Renal pelvis (tissue), 4 donors: Measurements from ENCODE around the gene NPAS2. TPM values are rescaled to one million over a fixed set of nuclear protein-coding genes. Genes with fewer than 3 reads are reported as not detected.
A peak's percentile ranks its signal among the peaks of the same experiment; 100 is the strongest.

Experiments
- DNase-seq: peaks from one replicate; pipeline ENCODE4 v3.0.0-alpha.2; 2013
- polyA plus RNA-seq, 3 donors: library from polyadenylated mRNA; unstranded; fragments of 120-200 nt; gene quantifications; one replicate each; pipeline ENCODE4 v1.2.1, GENCODE V29; 2013; ENCODE audit not compliant: insufficient read length in 3 of 3

NPAS2 gene
- polyA plus RNA-seq, 3 donors: 13.0 to 19.3 (median 14.7) TPM

- no peak for DNase-seq
Observed at GRCh38 chr2:100903534-100904258, 83.8 kb downstream of the NPAS2 start.

GRCh38 chr2:100905132-100905805 is 85.3 kb downstream of the NPAS2 start:
- DNase-seq: no peak

- DNase-seq: no peak
Observed at GRCh38 chr2:100906131-100906530, 86.2 kb downstream of the NPAS2 start.

GRCh38 chr2:100906679-100907078 is 86.7 kb downstream of the NPAS2 start:
- DNase-seq: no peak

GRCh38 chr2:100907832-100908231 is 87.9 kb downstream of the NPAS2 start:
- no peak for DNase-seq

DNA sequence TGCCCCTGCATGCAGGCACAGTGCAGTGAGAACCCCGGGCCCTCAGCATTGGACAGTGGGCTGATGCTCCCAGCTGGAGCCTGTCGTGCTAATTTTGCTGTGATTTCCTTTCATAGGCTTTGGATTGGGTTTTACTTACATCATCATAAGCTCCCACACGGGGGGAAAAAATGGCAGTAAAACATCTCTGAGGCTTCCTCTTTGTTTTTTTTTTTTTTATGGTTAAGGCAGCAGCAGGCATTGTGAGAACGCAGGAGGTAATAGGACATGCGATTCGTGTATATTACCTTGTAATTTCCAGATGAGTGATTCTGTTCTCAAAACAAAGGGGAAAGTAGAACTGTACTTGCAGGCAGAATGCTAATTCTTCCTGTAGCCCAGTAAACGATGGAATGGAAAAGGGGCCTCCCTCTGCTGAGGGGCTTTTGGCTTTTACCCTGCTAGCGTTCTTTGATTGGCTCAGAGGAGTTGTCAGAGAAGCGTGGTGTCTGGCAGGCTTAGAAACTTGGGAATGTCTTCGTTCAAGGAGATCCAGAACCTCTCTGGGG is 89.7 kb downstream of the NPAS2 start:
- DNase-seq: peak; percentile 49

DNA sequence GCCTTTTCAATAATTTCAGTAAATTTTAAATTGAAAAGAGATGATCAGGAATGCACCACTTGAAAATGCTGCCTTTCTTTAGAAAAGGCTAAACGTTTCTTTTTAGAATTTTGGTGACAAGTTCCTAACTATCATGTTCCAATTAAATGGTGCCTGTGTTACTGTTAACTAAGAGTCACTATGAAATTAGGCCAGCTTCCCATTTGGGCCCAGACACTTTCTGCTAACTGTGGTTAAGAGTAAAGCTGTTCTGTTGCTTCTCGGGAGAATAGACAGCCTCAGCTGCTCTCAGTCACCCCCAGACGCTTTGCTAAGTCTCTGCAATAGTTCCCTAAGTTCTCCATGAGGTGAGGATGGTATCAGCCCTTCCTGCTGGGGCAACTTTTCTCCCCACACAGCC is 90.2 kb downstream of the NPAS2 start:
- no peak for DNase-seq

DNA sequence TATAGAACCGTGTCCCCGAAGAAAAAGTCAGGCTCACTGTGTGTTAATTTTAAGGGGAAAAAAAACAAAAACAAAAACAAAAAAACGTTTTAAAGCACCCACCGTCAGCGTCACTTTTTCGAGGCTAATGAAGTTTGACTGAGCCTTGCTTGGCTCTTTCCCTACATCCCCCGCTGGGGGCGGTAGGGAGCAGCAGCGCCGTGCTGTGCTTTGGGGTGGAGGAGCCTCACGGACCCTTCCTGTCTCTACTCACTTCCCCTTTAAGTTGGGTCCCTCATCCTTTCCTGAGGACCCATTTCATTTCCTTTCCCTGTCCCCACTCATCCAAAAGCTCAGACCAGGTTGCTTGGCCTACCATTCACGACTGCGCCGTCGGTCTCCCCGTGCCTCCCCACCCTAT is 99.4 kb downstream of the NPAS2 start:
- no peak for DNase-seq

DNA sequence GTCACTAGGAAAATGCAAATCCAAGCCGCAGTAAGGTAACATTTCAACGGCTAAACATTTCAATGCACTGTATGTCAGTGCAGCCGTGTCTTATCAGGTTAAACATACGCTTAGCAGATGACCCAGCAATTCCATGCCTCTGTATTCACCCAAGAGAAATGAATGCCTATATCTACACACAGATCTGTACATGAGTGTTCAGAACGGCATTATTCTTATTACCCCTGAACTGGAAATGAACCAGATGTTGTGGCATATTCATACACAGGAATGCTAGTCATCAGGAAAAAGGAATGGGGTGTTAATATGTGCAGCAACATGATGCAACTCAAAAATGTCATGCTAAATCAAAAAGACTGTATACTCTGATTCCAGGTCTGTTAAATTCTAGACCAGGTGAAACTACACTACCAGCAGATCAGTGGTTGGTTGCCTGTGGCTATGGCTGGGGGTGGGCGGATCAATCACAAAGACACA is 101.8 kb downstream of the NPAS2 start:
- DNase-seq: no peak

GRCh38 chr2:100923461-100924060 is 103.6 kb downstream of the NPAS2 start:
- DNase-seq: no peak

DNA sequence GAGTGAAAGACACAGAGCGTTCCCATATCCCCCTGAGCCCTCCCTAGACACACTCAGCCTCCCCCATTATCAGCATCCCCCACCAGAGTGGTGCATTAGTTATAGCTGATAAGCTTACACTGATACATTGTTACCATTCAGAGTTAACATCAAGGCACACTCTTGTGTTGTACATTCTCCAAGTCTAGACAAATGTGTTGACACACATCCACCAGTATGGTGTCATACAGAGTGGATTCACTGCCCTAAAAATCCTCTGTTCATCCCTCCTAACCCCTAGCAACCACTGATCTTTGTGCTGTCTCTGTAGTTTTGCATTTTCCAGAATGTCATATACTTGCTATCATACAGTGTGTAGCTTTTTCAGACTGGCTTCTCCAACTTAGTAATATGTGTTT is 104.2 kb downstream of the NPAS2 start:
- no peak for DNase-seq

- DNase-seq: no peak
Observed at GRCh38 chr2:100924520-100925451, 104.8 kb downstream of the NPAS2 start.

GRCh38 chr2:100928235-100928634 is 108.3 kb downstream of the NPAS2 start:
- DNase-seq: no peak

DNA sequence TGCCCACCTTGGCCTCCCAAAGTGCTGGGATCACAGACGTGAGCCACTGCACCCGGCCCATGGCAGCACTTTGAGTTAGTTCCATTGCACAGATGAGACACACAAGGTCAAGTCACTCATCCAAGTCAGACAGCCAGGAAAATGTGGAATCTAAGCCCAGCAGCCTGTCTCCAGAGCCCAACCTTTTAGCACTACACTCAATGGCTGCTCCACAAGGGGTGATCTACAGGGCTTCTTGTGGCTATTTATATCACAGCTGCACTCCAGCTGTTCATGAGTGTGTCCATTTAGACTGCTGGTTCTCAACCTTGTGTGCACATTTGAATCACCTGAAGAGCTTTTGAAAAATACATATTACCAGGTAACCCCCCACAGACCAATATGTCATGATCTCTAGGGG is 109.2 kb downstream of the NPAS2 start:
- DNase-seq: no peak

DNA sequence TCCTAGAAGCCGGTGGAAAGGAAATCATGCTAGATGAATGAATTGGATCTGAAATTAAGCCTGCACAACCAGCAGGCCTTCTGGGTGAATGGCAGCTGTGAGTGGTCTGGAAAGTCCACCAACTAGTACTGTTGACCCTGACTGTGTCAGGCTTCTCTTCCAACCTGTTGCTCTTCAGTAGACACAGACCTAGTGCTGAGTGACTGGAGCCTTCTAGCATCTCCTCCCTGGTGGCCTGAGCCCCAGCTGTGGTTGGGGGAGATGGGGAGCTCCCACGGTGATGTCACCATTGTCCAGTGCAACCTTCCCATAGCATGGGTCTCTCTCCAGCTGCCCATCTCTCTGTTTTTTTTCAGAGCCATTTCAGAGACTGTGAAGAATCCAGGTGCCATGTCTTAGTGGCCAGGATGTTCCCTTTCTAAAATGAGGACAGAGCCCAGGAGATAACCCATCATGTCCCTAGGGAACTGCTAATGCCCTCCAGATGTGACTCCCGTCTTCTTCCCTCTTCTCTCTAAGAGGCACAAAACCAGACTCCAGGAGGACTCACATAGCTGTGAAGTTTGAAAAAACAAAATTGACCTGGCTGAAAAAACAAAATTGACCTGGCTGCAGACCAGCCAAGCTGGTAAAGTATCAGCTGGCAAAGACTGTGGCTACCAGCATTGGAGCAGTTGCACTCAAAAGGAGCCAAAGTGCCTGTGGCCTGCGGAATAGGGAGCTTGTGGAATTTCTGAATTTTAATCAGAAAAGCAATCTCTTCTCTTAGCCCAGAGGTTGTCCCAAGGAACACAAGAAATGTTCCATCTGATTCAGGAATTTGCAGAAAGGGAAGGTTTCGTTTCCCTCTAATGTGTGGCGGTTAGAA is 114.8 kb downstream of the NPAS2 start:
- no peak for DNase-seq

- no peak for DNase-seq
Observed at GRCh38 chr2:100935372-100935752, 115.4 kb downstream of the NPAS2 start.

DNA sequence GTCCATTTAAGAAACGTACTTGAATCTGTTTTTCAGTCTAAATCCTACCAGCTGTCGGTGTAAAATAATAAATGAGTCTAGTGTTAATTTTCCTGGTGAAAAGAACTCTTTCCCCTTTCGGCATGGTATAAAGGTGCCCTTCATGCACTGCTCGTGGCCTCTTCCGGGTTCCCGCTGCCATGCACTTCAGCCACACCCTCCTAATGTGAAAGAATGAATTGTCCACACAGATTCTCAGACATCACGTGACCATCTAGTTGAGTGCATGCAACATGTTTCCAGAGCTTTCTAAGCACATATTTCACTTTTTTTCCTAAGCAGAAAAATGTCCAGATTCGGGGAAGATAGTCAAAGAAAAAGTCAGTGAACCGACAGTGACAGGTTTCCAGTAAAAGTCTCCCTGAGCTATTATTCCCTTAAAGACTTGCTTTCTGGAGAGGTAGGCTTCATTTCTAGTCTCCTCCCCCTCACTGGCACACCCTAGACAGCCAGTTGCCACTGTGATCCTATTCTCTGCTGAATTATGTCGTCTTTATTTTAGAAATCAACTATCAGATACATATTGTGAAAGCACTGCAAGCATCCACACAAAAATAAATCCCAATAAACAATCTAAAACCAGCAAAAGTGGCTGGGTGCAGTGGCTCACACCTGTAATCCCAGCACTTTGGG is 116.3 kb downstream of the NPAS2 start:
- no peak for DNase-seq

DNA sequence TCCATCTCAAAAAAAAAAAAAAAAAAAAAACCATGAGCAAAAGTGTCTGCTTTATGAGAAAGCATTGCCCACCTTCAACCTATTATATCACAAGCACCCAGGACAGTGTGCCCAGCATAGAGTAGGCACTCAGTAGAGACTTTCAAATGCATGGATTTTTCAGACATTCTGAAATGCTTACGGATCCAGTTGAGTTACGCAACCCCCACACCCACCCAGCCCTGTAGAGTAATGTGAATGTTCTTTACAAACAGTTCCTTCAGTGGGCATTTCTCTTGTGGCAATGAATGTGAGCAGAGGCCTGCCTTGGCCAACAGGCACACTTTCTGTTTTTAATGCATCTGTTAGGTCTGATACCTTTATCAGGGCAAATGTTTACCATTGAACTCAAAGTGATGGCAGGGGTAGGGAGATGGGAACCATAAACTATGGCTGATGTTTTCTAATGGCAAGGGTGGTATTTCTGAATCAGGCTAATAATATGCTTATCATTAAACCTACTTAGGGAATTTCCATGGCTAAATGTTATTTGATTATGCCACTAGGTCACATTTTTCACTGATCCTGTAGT is 117.1 kb downstream of the NPAS2 start:
- no peak for DNase-seq
